Smooth muscle cell (in vitro differentiated cells): ENCODE measurements around the gene HDAC4. TPM values are rescaled to one million over a fixed set of nuclear protein-coding genes. Genes with fewer than 3 reads are reported as not detected.

ENCODE experiments used
- DNase-seq: peaks from one replicate; lab custom pipeline; 2025; ENCODE audit not compliant: unreplicated experiment; lab: John Stamatoyannopoulos, UW
- H2AFZ ChIP-seq: fragments of 200-600 bp; sonication (generic); 2 replicates; pipeline ENCODE4 v1.6.0; 2016; ENCODE audit warnings: antibody characterized with exemption, low read depth, mild to moderate bottlenecking
- H3F3A ChIP-seq: fragments of 200-600 bp; sonication (generic); 2 replicates; pipeline ENCODE4 v1.6.0; 2017; ENCODE audit warnings: antibody characterized with exemption, low read depth
- H3K27ac ChIP-seq: fragments of 200-600 bp; sonication (generic); 2 replicates; pipeline ENCODE4 v1.5.1; 2016; ENCODE audit warnings: low read depth, mild to moderate bottlenecking
- H3K27me3 ChIP-seq: fragments of 200-600 bp; sonication (generic); 2 replicates; pipeline ENCODE4 v1.6.1; 2016; ENCODE audit warnings: low read depth, mild to moderate bottlenecking
- H3K36me3 ChIP-seq: fragments of 200-600 bp; sonication (generic); 2 replicates; pipeline ENCODE4 v1.5.1; 2016; ENCODE audit warnings: low read depth
- H3K4me1 ChIP-seq: fragments of 200-600 bp; sonication (generic); 2 replicates; pipeline ENCODE4 v1.5.1; 2016; ENCODE audit warnings: low read depth
- H3K4me2 ChIP-seq: fragments of 200-600 bp; sonication (generic); 2 replicates; pipeline ENCODE4 v1.6.0; 2016; ENCODE audit warnings: mild to moderate bottlenecking
- H3K4me3 ChIP-seq: fragments of 200-600 bp; sonication (generic); 2 replicates; pipeline ENCODE4 v1.5.1; 2016; ENCODE audit warnings: mild to moderate bottlenecking
- H3K79me2 ChIP-seq: fragments of 200-600 bp; sonication (generic); 2 replicates; pipeline ENCODE4 v1.6.0; 2016; ENCODE audit warnings: low read depth, mild to moderate bottlenecking
- H3K9ac ChIP-seq: fragments of 200-600 bp; sonication (generic); 2 replicates; pipeline ENCODE4 v1.6.0; 2016; ENCODE audit warnings: low read depth
- H3K9me3 ChIP-seq: fragments of 200-600 bp; sonication (generic); replicated peaks from 2 replicates; pipeline ENCODE4 v1.5.1; 2016; ENCODE audit warnings: low read depth
- H4K20me1 ChIP-seq: fragments of 200-600 bp; sonication (generic); 2 replicates; pipeline ENCODE4 v1.6.0; 2016; ENCODE audit warnings: low read depth
- CTCF ChIP-seq: fragments of 200-600 bp; sonication (generic); IDR thresholded peaks from 2 replicates; pipeline ENCODE4 v1.5.1; 2017; ENCODE audit warnings: borderline replicate concordance, mild to moderate bottlenecking, antibody characterized with exemption; ENCODE audit not compliant: insufficient read depth, poor library complexity, severe bottlenecking
- WGBS: methylation state at CpG from one replicate; pipeline ENCODE4 v1.1.7; 2016; ENCODE audit warnings: low lambda C conversion rate; 5-methylcytosine and 5-hydroxymethylcytosine counted together
- microRNA-seq: library from miRNA; unstranded; fragments of <30 nt; microRNA quantifications from one replicate; pipeline ENCODE4, GENCODE V29; 2016; ENCODE audit warnings: borderline number of aligned reads
- polyA plus RNA-seq: library from polyadenylated mRNA; unstranded; fragments of >200 nt; fragmentation: Nextera tagmentation; extraction: Ambion mirVana; gene quantifications from 2 replicates; pipeline ENCODE4 v1.2.1, GENCODE V29; 2016
- small RNA-seq: library from RNA; depleted of rRNA; stranded (forward); fragments of <200 nt; gene quantifications from one replicate; pipeline ENCODE3, GENCODE V24; 2014
- total RNA-seq: library from RNA; depleted of rRNA; stranded (reverse); fragments of >200 nt; gene quantifications from 2 replicates; pipeline ENCODE4 v1.2.3, GENCODE V29; 2014

Gene HDAC4
- total and polyA plus RNA-seq, 2 experiments from 2014 or later: 6.2 to 35.7 TPM

DNA sequence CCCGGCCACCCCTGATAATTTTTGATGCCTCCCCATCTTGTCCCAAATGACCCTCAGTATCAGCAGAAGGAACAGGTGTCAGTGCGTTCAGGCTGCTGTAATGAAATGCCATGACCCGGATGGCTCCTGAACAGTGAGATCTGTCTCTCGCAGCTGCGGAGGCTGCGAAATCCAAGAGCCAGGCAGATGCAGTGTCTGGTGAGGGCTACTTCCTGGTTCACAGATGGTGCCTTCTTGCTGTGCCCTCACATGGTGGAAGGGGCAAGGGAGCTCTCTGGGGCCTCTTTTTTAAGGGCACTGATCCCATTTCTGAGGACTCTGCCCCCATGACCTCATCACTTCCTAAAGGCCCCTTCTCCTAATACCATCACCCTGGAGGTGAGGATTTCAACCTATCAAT lies 400.7 kb downstream of the HDAC4 start:
- Histone ChIP-seq H3F3A (no peaks in the 10 kb centered on the region), H3K79me2 (no peaks in the 10 kb centered on the region)

GRCh38 chr2:238999291-238999741 lies 401.5 kb downstream of the HDAC4 start:
- Histone ChIP-seq H3K27ac (no peak overlapping the region), H3K4me1 (no peaks in the 10 kb centered on the region), H3F3A (no peaks in the 10 kb centered on the region), H3K79me2 (no peaks in the 10 kb centered on the region), H3K9ac (no peak overlapping the region), H3K27me3 (no peaks in the 10 kb centered on the region), H3K4me2 (no peak overlapping the region), H3K36me3 (no peaks in the 10 kb centered on the region), H3K9me3 (no peaks in the 10 kb centered on the region), H2AFZ (no peak overlapping the region), H3K4me3 (no peak overlapping the region), H4K20me1 (no peaks in the 10 kb centered on the region)
- WGBS: 96% methylated on average over 10 of the region's 10 CpGs
- no peak for TF ChIP-seq CTCF
- no peak for DNase-seq

More for the DNA sequence above, 400.7 kb downstream of the HDAC4 start:
- H3K4me3 ChIP-seq: no peak overlapping the region
- no peak for DNase-seq
- H3K36me3 ChIP-seq: no peaks in the 10 kb centered on the region
- no peak overlapping the region for H3K4me2 ChIP-seq
- 98% methylated on average over 6 of the region's 6 CpGs for WGBS
- no peak for TF ChIP-seq CTCF
- no peaks in the 10 kb centered on the region for H3K9me3 ChIP-seq
- no peaks in the 10 kb centered on the region for H3K4me1 ChIP-seq
- no peak overlapping the region for H2AFZ ChIP-seq
- H3K27ac ChIP-seq: no peak overlapping the region
- no peak overlapping the region for H3K9ac ChIP-seq
- H4K20me1 ChIP-seq: no peaks in the 10 kb centered on the region
- no peaks in the 10 kb centered on the region for H3K27me3 ChIP-seq

DNA sequence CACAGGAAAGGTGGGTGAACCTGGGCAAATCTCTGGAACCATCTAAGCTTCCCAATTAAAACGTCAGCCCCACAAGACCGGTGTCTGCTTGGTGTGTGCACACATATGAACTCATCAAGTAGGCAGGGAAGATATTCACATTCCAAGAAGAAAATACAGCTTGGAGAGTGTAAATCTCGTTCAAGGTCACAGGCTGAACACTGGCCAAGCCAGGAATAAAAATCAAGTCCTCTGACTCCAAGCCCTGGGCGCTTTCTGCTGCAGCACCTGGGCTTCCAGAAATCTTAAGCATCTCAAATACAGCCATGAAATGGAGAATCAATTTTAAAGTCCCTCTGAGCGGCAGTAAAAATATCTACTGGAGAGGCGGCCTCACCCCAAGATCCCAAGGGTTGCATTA lies 402.0 kb downstream of the HDAC4 start:
- Histone ChIP-seq H3K9me3 (no peaks in the 10 kb centered on the region), H3K79me2 (no peaks in the 10 kb centered on the region), H3K4me1 (no peaks in the 10 kb centered on the region), H2AFZ (no peak overlapping the region), H3K4me2 (no peak overlapping the region), H3F3A (no peaks in the 10 kb centered on the region), H3K9ac (no peak overlapping the region), H3K36me3 (no peaks in the 10 kb centered on the region), H3K27me3 (no peaks in the 10 kb centered on the region), H3K4me3 (no peak overlapping the region), H3K27ac (no peak overlapping the region), H4K20me1 (no peaks in the 10 kb centered on the region)
- WGBS: 90% methylated on average over 6 of the region's 6 CpGs
- no peak for TF ChIP-seq CTCF
- DNase-seq: no peak

Small RNA genes within 50 kb of the gene (microRNA-seq; reads per million reads assigned to microRNA genes)
- gene MIR2467 (2.3 reads per million), gene MIR4269 (not detected), gene MIR4440 (not detected), gene MIR4441 (not detected)

Small RNA genes within 50 kb of the gene (small RNA-seq; reads per million reads assigned to genes)
- 1.6 reads per million, percentile 40 among the genes with 10 or more reads in this experiment for gene MIR2467
- gene MIR4269: not detected
- gene MIR4440: not detected
- gene MIR4441: not detected
